ENCODE data around the gene ZNF324.
A peak's percentile ranks its signal among the peaks of the same experiment; 100 is the strongest.

The ZNF324 gene

GRCh38 chr19:58516246-58516836 is 49.5 kb downstream of the ZNF324 start:
- intact Hi-C loops (cut with DNase I; ENCODE audit: low total_unique reads) = loop anchor here (5.0 kb wide), 1 partner anchor 39 kb away; the partner anchor contains the start of gene ZNF446
- Histone ChIP-seq H3K4me1 (peaks cover 16 to 64% (median 45%) of the 10 kb centered on the region in 4 donors), H3K27me3 (no peaks in the 10 kb centered on the region), H3K9me3 (no peaks in the 10 kb centered on the region), H3K36me3 (peaks cover 15 to 25% (median 17%) of the 10 kb centered on the region in 3 donors), H3K4me3 (no peak overlapping the region), H3K27ac (no peak overlapping the region)
- no peak for DNase-seq
- TF ChIP-seq CTCF (IDR thresholded peaks at IDR 0.05) = no peak

DNA sequence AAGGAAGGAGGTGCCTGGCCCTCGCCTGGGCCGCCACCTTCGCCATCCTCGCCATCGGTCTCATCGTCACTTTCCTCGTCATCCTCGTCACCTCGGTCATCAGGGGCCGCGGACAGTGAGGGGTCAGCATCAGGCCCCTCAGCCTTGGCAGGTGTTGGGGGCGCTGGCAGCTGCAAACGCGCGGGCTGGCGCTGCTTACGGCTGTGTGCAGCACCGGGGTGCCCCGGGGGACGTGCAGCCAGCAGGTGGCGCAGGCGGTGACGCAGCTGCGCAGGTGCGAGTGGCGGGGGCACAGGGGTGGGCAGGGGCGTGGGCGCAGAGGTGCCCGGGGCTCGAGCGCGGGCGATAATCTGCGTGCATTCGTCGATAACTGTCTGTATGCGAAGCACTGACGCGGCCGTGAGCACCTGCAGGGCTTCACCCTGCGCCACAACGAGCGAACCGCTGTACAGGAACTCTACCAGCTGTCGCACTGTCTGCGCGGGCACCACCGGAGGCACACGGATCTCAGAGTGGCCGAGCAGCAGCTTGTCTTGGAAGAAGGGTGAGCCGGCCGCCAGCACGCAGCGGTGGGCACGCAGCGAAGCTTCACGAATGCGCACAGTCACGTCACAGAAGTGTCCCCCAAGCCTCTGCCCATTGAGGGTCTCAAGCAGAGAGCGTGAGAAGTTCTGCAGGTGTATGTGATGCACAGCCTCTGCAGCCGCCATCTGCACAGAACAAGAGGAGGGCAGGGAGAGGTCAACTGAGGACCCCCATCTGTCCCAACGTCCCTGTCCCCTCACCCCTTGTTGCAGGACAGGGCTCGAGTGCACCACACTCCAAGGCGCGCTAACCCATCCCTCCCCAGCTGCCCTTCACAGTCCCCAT is 50.3 kb downstream of the ZNF324 start:
- Histone ChIP-seq H3K27me3 (no peaks in the 10 kb centered on the region), H3K4me3 (no peak overlapping the region), H3K4me1 (peaks cover 16 to 64% (median 45%) of the 10 kb centered on the region in 4 donors), H3K9me3 (no peaks in the 10 kb centered on the region), H3K27ac (no peak overlapping the region), H3K36me3 (peaks cover 15 to 25% (median 17%) of the 10 kb centered on the region in 3 donors)
- no peak for TF ChIP-seq CTCF (IDR thresholded peaks at IDR 0.05)
- intact Hi-C loops (cut with DNase I; ENCODE audit: low total_unique reads) = loop anchor here (5.0 kb wide), 1 partner anchor 40 kb away; the partner anchor contains the start of gene ZNF446
- no peak for DNase-seq

DNA sequence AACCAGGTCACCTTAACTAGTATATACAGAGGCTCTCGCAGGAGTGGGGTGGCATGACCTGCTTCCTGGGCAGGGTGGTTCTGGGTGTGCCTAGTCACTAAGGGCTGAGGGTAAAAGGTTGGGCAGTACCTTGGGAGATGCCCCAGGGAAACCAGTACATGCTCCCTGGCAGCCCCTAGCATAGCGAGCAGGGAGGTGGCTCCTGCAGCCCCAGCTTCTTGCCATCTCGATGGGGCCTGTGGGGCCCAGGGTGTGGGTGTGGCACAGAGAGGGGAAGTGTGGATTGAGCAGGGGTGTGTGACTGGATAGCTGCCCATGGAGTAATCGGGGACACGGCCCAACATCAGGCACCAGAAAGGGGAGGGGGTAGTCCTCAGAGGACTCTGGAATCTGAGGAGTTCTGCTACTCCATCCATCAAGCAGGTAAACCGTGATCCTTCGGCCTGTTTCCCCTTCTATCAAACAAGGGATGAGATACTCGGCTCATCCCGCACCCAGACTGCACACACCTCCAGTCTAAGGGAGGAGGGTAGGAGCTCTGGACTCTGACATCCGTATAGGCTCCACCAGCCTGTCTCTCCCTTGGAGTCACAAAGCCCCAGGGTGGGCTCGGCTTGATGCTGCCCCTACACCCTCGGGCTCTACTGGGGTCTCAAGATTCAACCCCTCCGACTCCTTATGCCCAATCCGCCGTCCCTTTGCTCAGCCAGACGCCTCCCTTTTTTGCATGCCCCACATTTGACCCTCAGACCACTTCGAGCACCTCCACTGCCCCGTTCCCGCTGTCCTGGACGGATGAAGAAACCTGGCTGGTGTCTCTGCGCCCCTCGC is 51.6 kb downstream of the ZNF324 start:
- Histone ChIP-seq H3K27ac (peak overlapping the region; percentile 97 to 98), H3K27me3 (no peaks in the 10 kb centered on the region), H3K4me1 (peaks cover 16 to 60% (median 44%) of the 10 kb centered on the region in 4 donors), H3K36me3 (peaks cover 15 to 25% (median 17%) of the 10 kb centered on the region in 3 donors), H3K9me3 (no peaks in the 10 kb centered on the region), H3K4me3 (peak overlapping the region; percentile 89 to 95)
- intact Hi-C loops (cut with DNase I; ENCODE audit: low total_unique reads) = loop anchor here (5.0 kb wide), 1 partner anchor 41 kb away; the partner anchor contains the start of gene ZNF446
- no peak for DNase-seq
- TF ChIP-seq CTCF (IDR thresholded peaks at IDR 0.05) = peak; percentile 31 to 52

DNA sequence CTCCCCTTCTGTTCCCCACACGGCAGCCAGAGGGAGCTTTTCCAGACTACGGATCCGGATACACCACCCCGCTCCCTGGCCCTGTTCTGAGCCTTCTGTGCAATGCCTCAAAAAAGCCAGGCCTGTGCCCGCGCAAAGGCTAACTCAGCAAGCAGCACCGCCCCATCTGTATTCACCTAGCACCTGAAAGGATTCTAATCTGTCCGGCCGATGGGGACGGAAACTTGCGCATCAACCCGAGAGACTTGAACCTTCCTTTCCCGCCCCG is 52.1 kb downstream of the ZNF324 start:
- no peaks in the 10 kb centered on the region for H3K27me3 ChIP-seq
- no peaks in the 10 kb centered on the region for H3K9me3 ChIP-seq
- intact Hi-C loops (cut with DNase I; ENCODE audit: low total_unique reads) = loop anchor here (5.0 kb wide), 1 partner anchor 42 kb away; the partner anchor contains the start of gene ZNF446
- peak overlapping the region; percentile 89 to 95 for H3K4me3 ChIP-seq
- peaks cover 15 to 25% (median 17%) of the 10 kb centered on the region in 3 donors for H3K36me3 ChIP-seq
- peaks cover 16 to 55% (median 39%) of the 10 kb centered on the region in 4 donors for H3K4me1 ChIP-seq
- peak; percentile 59 to 79 for DNase-seq
- peak overlapping the region; percentile 97 to 98 for H3K27ac ChIP-seq
- no peak for TF ChIP-seq CTCF (IDR thresholded peaks at IDR 0.05)
